A673 (cell line): ENCODE measurements around the gene LMF1. TPM values are rescaled to one million over a fixed set of nuclear protein-coding genes. Genes with fewer than 3 reads are reported as not detected.

ENCODE experiments used
- BruUV-seq: library from RNA; stranded (reverse); fragments of 400-500 nt; replicated peaks from 2 replicates; lab custom pipeline; 2021; lab: Mats Ljungman, UMichigan
- CTCF ChIA-PET: fragments of 300-600 bp; sonication (Branson Sonifier 250); formaldehyde crosslinking; loops from one replicate; lab custom pipeline; 2022; ENCODE audit warnings: antibody characterized with exemption; lab: Charles Lee
- POLR2A ChIA-PET: fragments of 300-600 bp; sonication (Branson Sonifier 250); formaldehyde crosslinking; loops from one replicate; lab custom pipeline; 2022; ENCODE audit warnings: antibody characterized with exemption; ENCODE audit not compliant: low non-redundant PET; lab: Charles Lee
- DNase-seq: peaks from one replicate; pipeline ENCODE4 v3.0.0-alpha.2; 2015; ENCODE audit warnings: low spot score
- H3K27ac ChIP-seq: fragments of 200-600 bp; sonication (generic); 2 replicates; pipeline ENCODE4 v1.5.1; 2016; ENCODE audit warnings: mixed run types, low read depth, mild to moderate bottlenecking, mixed read lengths, antibody characterized with exemption, low read length; ENCODE audit not compliant: poor library complexity, severe bottlenecking
- H3K27me3 ChIP-seq: fragments of 200-600 bp; sonication (generic); replicated peaks from 2 replicates; pipeline ENCODE4 v1.6.1; 2017; ENCODE audit warnings: mixed run types, low read depth, mild to moderate bottlenecking, mixed read lengths, antibody characterized with exemption, low read length; ENCODE audit not compliant: insufficient read depth, poor library complexity
- H3K36me3 ChIP-seq: fragments of 200-600 bp; sonication (generic); 2 replicates; pipeline ENCODE4 v1.6.1; 2016; ENCODE audit warnings: mixed run types, mild to moderate bottlenecking, mixed read lengths, antibody characterized with exemption, low read length; ENCODE audit not compliant: insufficient read depth, poor library complexity, severe bottlenecking
- H3K4me1 ChIP-seq: fragments of 200-600 bp; sonication (generic); 2 replicates; pipeline ENCODE4 v1.6.1; 2017; ENCODE audit warnings: mixed run types, mild to moderate bottlenecking, mixed read lengths, antibody characterized with exemption, low read length; ENCODE audit not compliant: insufficient read depth, poor library complexity, severe bottlenecking
- H3K4me3 ChIP-seq: fragments of 200-600 bp; sonication (generic); 2 replicates; pipeline ENCODE4 v1.5.1; 2016; ENCODE audit warnings: low read depth, mixed run types, mild to moderate bottlenecking, mixed read lengths, low read length; ENCODE audit not compliant: poor library complexity, severe bottlenecking
- H3K9me3 ChIP-seq: fragments of 200-600 bp; sonication (generic); 2 replicates; pipeline ENCODE4 v1.6.1; 2016; ENCODE audit warnings: mixed run types, low read depth, mild to moderate bottlenecking, mixed read lengths, antibody characterized with exemption, low read length; ENCODE audit not compliant: poor library complexity, severe bottlenecking
- EZH2 ChIP-seq: fragments of 200-600 bp; sonication (generic); IDR thresholded peaks from 2 replicates; pipeline ENCODE4 v1.6.1; 2017; ENCODE audit warnings: borderline replicate concordance, low read depth, mild to moderate bottlenecking, mixed read lengths, antibody characterized with exemption, low read length; ENCODE audit not compliant: poor library complexity, severe bottlenecking
- intact Hi-C: fragments of 100-400 bp; cut with micrococcal nuclease; formaldehyde crosslinking; loops from one replicate; pipeline ENCODE4 v1.10.0; 2022; ENCODE audit not compliant: unreplicated experiment
- total RNA-seq: library from RNA; stranded (reverse); gene quantifications from 2 replicates; pipeline ENCODE4 v1.2.3, GENCODE V29; 2021
- TF ChIP-seq, protein P1 (sequence below): fragments of 300-800, 200-600 bp; sonication (generic); conservative IDR thresholded peaks from 2 replicates; pipeline ENCODE4 v1.5.1; 2017; ENCODE audit warnings: low read depth, mild to moderate bottlenecking, antibody characterized with exemption, low read length, moderate library complexity, mixed read lengths

LMF1 gene
- total RNA-seq, 1 experiment from 2014 or later: 21.0 TPM

DNA sequence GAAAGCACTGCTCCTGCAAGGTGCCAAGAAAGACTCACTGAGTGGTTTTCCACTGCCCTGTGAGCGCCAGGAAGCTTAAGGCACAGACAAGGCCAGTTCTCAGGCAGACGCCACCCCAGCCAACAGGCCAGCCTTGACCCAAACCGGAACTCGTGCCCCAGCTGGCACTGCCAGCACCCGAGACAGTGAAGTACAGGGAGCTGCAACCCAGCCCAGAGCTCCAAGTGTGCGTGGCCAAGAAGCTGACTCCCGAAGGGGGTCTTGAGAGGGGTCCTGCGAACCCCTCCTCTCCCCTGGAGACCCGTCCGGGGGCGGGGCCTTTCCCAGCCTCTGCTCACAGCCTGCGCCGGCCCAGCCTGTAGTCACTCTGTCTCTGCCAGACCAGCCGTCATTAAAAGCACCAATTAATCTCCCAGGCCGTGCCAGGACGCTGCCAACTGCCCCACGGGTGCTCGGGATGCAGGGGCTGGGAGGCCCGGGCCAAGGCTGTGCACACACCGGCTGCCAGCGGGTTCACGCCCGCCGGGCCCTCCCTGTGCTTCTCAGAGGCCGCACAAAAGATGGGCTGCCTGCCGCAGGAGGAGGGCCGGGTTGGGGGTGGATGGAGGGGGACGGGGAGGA, 6.4 kb upstream of the LMF1 start:
- Histone ChIP-seq H3K4me1 (peaks cover 3% of the 10 kb centered on the region), H3K9me3 (no peaks in the 10 kb centered on the region), H3K4me3 (no peak overlapping the region), H3K36me3 (no peaks in the 10 kb centered on the region), H3K27me3 (peaks cover 4% of the 10 kb centered on the region), H3K27ac (no peak overlapping the region)
- POLR2A ChIA-PET: no interaction called here
- no TSS peak for BruUV-seq
- CTCF ChIA-PET: no interaction called here
- no peak for TF ChIP-seq EZH2
- TF ChIP-seq, protein P1, sequence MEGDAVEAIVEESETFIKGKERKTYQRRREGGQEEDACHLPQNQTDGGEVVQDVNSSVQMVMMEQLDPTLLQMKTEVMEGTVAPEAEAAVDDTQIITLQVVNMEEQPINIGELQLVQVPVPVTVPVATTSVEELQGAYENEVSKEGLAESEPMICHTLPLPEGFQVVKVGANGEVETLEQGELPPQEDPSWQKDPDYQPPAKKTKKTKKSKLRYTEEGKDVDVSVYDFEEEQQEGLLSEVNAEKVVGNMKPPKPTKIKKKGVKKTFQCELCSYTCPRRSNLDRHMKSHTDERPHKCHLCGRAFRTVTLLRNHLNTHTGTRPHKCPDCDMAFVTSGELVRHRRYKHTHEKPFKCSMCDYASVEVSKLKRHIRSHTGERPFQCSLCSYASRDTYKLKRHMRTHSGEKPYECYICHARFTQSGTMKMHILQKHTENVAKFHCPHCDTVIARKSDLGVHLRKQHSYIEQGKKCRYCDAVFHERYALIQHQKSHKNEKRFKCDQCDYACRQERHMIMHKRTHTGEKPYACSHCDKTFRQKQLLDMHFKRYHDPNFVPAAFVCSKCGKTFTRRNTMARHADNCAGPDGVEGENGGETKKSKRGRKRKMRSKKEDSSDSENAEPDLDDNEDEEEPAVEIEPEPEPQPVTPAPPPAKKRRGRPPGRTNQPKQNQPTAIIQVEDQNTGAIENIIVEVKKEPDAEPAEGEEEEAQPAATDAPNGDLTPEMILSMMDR: no peak
- intact Hi-C loops: no loop called here
- no peak for DNase-seq

DNA sequence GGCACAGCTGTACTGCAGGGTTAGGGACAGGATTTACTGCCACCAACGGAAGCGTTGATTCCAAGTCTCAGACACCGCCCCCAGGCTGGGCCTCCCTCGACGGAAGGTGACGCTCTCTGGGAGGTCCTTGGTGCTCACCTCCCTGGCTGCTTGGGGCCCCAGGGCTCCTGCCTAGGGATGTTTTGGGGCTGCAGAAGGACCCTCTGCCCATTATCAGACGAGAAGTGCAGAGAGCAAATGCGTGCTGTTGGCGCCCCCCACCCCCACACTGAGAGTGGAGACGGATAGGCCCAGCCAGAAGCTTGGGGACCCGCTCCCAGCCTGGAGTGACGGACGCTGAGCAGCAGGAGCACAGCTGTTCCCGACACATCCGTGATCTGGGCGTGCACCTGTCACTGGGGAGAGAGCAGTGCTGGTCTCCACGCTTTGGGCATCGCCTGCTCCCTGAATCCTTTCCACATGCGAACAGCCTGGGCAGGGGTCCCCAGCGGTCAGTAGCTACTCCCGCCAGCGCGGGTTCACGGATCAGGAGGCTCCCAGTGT, 5.7 kb upstream of the LMF1 start:
- no peak overlapping the region for H3K4me3 ChIP-seq
- no peaks in the 10 kb centered on the region for H3K36me3 ChIP-seq
- no peak for DNase-seq
- CTCF ChIA-PET: no interaction called here
- POLR2A ChIA-PET: no interaction called here
- TF ChIP-seq, protein P1: no peak
- TF ChIP-seq EZH2: no peak
- H3K27ac ChIP-seq: no peak overlapping the region
- intact Hi-C loops: no loop called here
- no TSS peak for BruUV-seq
- H3K27me3 ChIP-seq: no peaks in the 10 kb centered on the region
- no peaks in the 10 kb centered on the region for H3K9me3 ChIP-seq
- H3K4me1 ChIP-seq: no peaks in the 10 kb centered on the region

DNA sequence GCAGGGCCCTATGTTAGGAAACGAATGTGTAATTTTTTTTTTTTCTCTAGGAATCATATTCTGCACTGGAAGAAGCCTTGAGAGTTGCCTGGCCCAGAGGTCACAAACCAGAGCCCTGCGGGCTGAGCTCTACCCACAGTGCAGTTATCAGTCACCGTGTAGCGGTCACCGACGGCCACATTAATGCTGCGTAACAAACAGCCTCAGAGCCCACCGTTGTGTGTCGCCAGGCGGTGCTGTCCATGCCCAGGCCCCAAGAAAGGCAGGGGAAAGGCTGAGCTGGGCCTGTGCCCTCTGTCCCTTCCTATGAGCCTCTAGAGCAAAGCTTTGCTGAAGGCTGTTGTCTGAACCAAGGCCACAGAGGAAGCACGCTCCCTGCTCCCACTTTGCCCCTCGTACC, 4.5 kb upstream of the LMF1 start:
- intact Hi-C loops: no loop called here
- CTCF ChIA-PET: no interaction called here
- BruUV-seq: no TSS peak

More for the DNA sequence above, 4.5 kb upstream of the LMF1 start:
- Histone ChIP-seq H3K9me3 (no peaks in the 10 kb centered on the region), H3K27me3 (no peaks in the 10 kb centered on the region), H3K4me3 (no peak overlapping the region), H3K27ac (no peak overlapping the region), H3K36me3 (no peaks in the 10 kb centered on the region), H3K4me1 (no peaks in the 10 kb centered on the region)
- no peak for DNase-seq
- POLR2A ChIA-PET: no interaction called here
- no peak for TF ChIP-seq EZH2
- TF ChIP-seq, protein P1: no peak
